Posterior vena cava (tissue), 2 donors: ENCODE results near the gene BRPF3. TPM values are rescaled to one million over a fixed set of nuclear protein-coding genes. Genes with fewer than 3 reads are reported as not detected.
A peak's percentile ranks its signal among the peaks of the same experiment; 100 is the strongest.

ENCODE experiments used
- DNase-seq: peaks from one replicate; pipeline ENCODE4 v3.0.0-alpha.2; 2020; ENCODE audit warnings: low spot score
- intact Hi-C, 2 donors: fragments of 100-400 bp; cut with DNase I; formaldehyde crosslinking; loops; one replicate each; pipeline versions ENCODE4 v1.14.1 to v1.14.2; 2022 to 2023
- total RNA-seq, 2 donors: library from RNA; stranded (reverse); fragmentation: NEBNext Ultra II Directional; extraction: Animal tissue kit (Norgen Biotek cat#: 25700); gene quantifications; one replicate each; pipeline ENCODE4 v1.2.1, GENCODE V29; 2021
- donor health status: DM: yes; HTN: yes; CAD: no.
- donor health status: DM: yes; HTN: yes; CAD: no.

BRPF3 gene
- total RNA-seq, 2 donors from 2014 or later: 16.2 to 22.8 TPM

DNA sequence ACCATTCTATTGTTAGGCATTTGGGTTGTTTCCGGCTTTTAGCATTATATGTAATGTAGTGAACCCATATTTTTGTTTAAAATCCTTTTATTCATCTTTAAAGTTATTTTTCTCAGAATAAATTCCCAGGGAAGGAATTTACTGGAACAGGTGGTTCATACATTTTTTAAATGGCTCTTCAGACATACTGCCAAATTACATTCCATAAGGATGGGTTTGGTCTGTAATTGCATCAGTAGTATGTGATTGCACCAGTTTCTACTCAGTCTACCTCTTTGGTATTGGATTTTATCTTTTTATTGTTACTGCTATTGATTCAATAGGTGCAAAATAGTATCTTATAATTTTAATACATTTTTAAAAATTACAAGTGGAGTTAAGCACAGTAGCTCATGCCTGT, 27.2 kb downstream of the BRPF3 start:
- intact Hi-C loops: no loop called here

DNA sequence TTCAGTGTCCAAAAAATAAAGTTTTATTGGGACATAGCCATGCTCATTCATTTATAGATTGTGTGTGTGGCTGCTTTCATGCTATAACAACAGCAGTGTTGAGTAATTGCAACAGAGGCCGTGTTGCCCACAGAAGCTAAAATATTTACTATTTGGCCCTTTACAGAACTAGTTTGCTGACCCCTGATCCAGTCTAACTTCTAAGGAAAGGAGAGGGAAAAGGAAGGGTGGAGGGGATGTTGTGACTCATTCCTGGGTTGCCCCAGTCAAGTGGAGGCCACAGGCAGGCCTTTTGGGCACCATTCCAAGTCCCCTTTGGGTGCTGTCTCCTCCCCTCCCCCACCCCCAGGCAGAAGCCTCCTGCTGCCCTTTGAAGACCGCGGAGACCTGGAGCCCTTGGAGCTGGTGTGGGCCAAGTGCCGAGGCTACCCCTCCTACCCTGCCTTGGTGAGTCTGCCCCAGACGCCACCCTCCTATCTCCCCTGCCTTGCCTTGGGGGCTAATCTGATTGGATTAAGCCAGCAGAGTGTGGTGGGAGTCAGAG, 28.4 kb downstream of the BRPF3 start:
- intact Hi-C loops: no loop called here

More for the DNA sequence above, 27.2 kb downstream of the BRPF3 start:
- no peak for DNase-seq

DNA sequence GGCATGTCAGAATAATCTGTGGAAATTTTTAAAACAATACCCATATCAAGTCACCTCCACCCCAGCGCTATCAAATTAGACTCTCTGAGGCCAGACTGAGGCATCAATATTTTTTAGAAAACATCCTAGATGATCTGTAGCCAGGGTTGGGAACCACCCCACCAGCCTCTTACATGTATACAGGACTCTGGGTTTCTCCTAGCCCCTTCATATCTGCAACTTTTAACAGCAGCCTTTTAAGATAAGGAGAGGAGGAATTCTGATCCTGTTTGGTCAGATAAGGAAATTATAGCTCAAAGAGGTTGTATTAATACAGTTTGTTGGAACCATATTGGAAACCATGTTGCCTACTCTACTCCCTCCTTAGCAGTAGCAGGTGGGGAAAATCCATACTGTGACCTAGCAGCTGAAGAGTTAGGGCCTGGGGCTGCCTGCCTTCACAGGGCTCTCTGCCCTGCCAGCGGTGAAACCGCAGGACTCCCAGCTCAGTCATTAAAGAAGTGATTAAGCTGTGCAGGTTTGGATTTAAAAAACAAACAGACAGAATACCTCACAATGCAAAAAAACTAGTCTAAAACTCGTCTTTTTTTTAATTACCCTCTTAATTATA, 30.0 kb downstream of the BRPF3 start:
- intact Hi-C loops: no loop called here
- DNase-seq: no peak

More for the DNA sequence above, 28.4 kb downstream of the BRPF3 start:
- DNase-seq: no peak

DNA sequence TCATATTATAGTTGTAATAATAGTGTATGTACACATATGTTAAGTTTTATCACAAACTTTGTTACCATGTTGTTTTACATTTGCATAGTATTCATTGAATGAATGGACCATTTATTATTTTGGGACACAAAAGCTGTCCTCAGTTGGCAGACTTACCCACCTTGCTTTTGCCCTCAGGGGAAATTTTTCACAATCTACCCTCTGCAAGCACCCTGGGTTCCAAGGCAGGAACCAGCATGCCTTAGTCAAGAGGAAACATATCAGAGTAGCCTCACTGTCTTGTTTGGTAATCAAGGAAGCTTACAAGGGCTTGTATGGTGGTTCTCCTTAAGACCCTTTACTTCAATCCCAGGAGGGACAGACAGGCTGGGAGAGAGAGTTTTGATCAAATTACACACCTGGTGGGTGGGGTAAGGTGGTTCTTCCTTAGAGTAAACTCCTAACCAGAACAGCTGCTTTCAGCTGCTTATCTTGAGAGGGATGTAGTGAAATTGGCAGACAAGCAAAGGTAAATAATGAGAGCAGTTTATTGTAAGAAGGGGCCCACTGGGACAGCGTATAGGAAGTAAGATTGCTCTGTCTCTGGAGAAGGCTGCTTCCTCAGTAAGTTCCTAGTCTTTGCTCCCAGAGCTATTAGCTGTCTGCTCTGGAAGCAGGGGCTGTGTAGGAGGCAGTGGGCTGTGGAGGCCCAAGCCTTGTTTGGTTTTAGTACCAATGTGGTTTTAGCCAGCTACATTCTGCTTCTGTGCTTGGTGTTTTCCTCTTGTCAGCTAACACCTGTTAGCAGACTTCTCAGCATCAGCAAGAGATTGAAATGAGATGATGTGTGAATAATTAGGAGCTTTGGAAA, 31.1 kb downstream of the BRPF3 start:
- DNase-seq: no peak
- intact Hi-C loops: no loop called here

DNA sequence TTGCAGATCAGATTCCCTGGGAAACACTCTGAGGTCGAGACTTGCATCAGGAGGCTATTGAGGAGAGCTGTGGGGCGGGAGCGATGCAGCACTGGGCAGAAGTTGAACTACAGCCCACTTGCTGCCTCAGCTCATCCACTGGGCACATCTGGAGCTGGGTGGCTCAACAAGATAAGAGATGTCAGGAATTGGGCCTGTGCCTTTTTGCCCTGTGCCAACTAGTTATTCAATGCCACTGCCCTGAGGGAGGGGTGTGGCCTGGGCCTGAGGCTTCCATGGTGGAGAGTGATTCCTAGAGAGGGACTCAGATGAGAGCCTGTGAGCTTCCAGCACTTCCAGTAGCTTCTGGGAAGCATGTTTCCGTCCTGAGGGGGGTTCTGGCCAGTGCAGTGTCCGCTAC, 32.7 kb downstream of the BRPF3 start:
- DNase-seq: no peak
- intact Hi-C loops: no loop called here

DNA sequence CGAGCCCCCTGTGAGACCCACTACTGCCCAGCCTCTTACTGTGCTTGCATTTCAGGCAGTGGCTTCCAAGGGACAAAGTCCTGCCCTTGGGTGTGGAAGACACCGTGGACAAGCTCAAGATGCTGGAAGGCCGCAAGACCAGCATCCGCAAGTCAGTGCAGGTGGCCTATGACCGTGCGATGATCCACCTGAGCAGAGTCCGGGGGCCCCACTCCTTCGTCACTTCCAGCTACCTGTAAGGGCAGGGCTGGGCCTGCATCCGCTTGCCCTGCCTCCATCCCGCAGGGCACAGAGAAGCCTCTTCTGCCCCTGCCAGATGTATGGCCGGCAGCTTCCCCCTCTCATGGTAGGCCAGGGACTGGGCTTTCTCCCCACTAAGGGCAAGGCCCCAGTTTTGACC, 33.8 kb downstream of the BRPF3 start:
- no peak for DNase-seq
- intact Hi-C loops: loop anchor here in 1 of 2 donors (2.0 kb wide), 1 partner anchor 14 kb away; no protein-coding TSS in a partner anchor

DNA sequence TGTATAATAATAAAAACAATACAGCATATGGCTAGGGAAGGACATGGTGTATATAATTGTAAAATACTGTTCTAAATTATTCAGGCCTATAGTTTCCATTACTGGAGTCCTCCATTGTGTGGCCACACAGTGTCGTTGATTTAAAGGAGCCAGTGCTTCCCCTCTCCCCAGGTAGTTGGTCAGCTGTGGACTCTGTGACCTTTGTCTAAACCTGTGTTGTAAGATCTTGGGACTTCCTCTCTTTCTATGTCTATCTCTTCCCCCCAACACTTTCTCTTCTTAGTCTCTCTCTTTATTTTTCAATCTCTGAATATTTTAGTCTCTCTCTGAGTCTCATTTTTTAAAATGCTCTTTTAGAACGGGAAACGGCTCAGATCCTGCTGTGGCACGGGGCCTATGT, 35.6 kb downstream of the BRPF3 start:
- no peak for DNase-seq
- intact Hi-C loops: no loop called here

DNA sequence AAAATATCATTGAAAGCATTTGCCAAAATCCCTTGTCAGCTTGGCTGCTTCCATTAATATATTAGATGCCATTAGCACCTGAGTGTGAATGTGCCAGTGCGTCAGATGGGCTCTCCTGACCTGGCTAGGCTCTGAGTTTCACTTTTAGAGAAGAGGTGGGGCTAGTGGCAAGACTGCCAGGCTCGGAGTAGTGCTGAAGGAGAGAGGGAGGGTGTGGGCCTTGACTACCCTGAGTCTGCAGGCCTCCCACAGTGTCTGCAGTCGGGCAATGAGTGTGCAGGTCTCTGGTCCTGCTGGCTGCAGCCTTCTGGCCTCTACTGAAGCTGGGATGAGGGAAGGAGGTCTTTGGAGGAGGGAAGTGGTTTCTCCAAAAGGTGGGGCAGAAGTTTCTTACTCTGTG, 38.8 kb downstream of the BRPF3 start:
- intact Hi-C loops: no loop called here
- no peak for DNase-seq

DNA sequence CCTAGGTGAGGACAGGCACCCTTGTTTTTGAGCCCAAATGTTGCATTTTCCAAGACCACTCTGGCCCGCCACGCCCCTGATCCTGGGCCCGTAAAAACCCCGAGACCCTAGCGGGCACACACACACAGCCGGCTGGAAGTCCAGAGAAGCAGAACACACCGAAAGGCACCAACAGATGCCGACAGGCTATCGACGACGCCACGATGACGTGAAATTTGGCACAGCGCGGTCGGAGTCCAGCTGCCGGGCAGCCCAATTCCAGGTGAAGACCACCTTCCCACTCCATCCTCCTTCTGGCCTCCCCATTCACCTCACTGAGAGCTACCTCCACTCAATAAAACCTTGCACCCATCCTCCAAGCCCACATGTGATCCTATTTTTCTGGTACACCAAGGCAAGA, 39.3 kb downstream of the BRPF3 start:
- DNase-seq: no peak

DNA sequence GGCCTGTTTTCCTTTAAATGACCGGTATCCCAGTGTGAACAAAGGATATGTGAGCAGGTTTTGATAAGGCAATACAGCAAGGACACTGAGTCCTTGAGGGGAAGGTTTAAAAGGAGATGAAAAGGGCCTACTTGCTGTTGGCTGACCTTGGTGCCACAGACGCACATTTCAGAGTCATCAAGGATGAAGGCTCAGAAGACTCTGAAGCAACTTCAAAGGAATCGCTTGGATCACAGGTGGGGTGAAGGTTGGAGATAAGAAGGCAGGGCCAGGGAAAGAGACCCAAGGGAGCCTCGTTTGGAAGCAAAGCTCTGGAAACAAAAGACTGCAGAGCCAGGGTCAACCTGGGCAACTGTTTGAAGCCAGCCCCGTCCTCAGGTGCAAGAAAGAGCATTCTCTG, 43.2 kb downstream of the BRPF3 start:
- DNase-seq: no peak
- intact Hi-C loops: no loop called here

More for the DNA sequence above, 39.3 kb downstream of the BRPF3 start:
- intact Hi-C loops: no loop called here

DNA sequence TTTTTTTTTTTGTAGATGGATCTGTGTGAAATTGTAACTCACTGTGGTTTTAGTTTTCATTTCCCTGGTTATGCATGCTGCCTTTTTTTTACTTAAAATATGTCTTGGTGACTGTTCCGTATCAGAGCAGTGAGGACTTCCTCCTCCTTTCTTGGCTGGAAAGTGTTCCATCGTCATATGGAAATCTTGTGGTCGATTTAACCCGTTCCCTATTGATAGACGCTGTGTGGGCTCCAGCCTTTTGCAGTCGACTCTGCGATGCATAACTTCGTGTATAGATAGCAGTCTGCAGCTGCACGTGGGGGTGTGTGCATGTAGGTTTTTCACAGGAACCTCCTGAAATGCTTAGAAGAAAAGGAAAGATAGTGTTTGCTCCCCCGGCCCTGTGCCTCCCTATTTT, 45.2 kb downstream of the BRPF3 start:
- intact Hi-C loops: no loop called here
- DNase-seq: no peak

DNA sequence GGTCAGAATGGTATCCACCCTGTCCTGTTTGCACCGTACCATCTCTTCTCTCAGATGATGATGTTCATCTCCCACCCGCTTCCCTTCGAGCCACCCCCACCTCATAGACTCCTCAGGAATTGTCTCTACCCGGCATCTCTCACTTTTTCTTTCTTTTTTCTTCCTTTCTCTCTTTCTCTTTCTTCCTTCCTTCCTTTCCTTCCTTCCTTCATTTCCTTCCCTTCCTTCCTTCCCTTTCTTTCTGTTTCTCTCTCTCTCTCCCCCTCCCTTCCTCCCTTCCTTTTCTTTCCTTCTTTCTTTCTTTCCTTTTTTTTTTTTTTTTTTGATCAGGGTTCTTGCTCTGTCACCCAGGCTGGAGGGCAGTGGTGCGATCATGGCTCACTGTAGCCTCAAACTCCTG, 45.6 kb downstream of the BRPF3 start:
- intact Hi-C loops: no loop called here
- no peak for DNase-seq

DNA sequence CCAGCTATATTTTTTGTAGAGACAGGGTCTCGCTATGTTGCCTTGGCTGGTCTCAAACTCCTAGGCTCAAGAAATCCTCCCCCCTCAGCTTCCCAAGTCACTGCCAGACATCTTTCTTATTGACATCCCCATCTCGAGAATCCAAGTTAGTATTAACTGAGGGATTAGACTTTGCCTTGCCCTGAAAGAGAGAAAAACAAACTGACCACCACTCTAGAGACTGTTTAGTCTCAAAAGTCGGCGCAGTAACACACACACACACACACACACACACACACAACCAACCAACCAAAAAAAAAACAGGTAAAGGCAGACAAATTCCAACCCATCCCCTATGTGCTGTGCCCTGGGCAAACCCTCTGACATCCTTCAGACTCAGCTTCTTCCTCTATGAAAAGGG, 46.1 kb downstream of the BRPF3 start:
- no peak for DNase-seq
- intact Hi-C loops: no loop called here

DNA sequence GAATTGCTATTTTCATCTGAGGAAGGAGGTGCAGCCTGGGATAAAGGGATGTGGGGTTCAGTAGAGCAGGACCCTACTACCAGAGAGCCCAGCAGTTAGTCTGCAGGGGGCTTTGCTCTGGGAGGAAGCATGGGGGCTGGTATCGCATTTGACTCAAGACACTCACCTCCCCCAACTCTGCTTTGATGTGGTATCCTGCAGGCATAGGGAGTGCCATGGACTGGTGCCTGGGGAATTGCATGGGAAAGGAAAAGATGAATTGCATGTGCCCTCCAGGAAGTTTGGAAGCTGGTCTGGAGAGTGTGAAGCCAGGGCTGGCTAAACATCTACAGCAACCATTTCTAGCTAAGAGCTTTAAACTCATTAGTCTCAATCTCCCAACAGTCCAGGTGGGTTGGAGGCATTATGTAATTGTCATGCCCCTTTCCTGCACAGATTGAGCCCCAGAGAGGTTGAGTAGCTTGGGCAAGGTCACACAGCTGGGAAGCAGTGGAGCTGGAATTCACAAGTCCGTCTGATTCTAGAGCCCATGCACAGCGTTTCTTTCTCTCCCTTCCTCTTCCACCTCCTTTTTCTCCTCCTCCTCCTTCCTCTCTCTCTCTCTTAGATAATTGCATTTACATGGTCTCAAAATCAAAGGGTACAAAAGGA, 47.1 kb downstream of the BRPF3 start:
- DNase-seq: no peak
- intact Hi-C loops: no loop called here

DNA sequence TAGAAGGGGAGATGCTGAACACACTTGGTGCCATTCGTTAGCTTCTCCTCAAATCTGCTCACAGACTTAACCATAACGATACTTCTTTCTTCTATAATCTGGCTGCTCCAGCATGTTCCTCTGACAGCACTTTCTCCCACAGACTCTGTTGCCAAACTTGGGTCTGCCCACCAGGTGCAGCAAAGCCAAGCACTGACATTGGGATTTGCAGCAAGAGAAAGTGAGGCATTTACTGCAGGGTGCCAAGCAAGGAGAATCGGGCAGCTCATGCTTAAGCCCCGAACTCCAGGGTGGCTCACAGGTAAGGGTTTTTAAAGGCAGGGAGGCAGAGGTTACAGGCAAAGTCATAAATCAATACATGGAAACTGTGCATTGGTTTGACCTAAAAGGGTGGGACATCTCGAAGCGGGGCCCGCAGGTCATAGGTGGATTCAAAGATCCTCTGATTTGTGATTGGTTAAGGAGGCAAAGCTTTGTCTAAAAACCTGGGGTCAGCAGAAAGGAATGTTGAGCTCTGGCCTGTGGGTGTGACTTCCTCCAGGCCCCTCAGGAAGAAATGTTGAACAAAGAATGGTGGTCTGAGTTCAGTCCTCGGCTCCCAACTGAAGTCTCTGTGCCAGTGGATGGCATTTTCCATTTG, 48.2 kb downstream of the BRPF3 start:
- peak; percentile 67 for DNase-seq
- intact Hi-C loops: no loop called here

DNA sequence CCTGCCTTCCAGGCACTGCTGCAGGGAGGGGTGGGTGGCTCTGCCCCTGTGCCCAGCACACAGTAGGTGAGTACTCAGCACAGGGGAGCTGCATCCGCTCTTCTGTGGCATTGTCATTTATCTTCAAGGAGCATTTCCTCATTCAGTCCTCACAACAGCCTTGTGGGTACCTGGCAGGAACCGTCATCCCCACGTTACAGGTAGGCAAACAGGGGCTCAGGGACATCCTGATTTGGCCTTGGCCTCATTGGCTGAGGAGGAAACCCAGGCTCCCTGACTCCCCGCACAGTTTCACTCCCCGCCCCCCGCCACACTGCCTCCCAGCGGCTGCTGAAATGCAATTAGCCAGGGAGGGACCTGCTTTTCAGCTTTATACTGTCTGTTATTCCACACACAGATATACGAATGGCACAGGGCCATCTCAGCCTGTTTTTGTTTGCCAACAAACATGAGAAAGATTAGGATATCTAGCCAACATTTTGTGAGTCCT, 49.1 kb downstream of the BRPF3 start:
- intact Hi-C loops: no loop called here
- peak; percentile 66 for DNase-seq

DNA sequence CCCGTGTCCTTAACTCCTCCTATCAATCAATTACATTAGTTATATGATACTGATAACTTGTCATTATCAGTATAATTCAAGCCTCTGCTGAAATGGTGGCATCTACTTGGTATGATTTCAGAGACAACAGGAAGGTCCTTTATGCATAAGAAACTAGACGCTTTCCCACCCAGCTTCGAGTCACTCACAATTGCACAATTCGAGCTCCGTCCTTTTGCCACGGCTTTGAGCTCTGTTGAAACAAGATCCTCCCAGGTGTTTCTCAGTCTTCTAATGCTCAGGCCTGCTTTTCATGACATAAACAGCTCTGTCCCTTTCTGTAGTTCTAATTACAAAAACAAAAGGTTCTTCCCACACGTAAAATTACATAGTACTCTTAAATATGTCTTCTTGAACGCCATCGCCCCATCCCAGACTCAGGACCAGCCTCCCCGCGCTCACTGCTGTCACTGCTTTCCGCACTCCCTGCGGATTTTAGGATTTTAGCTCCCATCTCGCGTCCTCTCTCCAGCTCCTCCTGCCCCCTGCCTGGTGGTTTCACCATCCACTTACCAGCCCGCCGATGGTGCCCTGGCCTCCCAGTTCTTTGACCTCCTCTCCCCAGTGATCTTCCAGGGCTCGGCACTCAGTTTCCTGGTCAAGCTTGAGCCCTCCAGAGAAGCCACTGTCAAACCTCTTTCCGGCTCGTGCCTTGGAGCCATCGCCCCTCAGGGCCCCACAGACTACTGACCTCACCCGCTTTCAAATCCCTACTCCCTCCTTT, 50.1 kb downstream of the BRPF3 start:
- intact Hi-C loops: no loop called here
- DNase-seq: peak; percentile 72

DNA sequence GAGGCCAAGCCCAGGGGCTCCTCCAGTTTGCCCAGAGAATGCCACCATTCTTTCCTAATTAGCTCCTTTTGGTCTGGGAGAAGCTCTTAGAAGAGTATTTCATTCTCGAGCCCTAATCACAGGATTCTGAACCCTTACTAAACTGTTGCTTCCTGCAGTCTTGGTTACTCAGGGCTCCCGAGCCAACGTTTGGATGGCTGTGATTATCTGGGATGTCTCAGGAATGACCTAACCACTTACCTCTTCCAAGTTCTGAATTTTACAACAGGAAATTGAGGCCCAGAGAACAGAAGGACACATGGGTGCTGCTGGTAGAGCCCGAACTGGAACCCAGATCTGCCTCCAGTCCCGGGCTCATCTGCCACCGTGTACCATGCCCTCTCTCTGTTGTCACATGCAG, 51.1 kb downstream of the BRPF3 start:
- peak; percentile 70 for DNase-seq
- intact Hi-C loops: no loop called here

DNA sequence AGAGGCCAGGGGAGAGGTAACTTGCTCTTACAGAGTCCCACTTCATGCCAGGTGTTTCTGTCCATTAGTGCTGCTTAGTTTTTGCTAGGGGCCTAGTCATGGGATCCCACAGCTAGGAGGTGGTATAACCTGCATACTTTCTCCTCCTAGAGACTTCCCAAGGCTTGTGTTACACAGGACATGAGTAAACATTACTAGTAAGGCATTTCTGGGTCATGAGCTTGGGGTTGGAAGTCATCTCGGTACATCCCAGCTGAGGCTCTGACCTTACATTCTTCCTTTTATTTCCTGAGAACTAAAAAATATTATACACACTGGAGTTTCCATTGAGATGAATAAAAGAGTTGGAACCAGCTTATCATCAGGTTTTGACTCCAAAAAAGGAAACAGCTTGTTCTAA, 52.4 kb downstream of the BRPF3 start:
- DNase-seq: peak; percentile 34
- intact Hi-C loops: no loop called here
